Thymus (tissue), 11 donors: ENCODE results near the gene PPM1E. TPM values are rescaled to one million over a fixed set of nuclear protein-coding genes. Genes with fewer than 3 reads are reported as not detected.

Source experiments
- DNase-seq, 9 donors: peaks; one replicate each; pipeline ENCODE4 v3.0.0-alpha.2; 2013; ENCODE audit warnings: low spot score in 9 of 9, low read depth in 6 of 9, missing footprints in 1 of 9
- H3K27ac ChIP-seq, 2 donors: one replicate each; pipeline ENCODE4 v1.5.1; 2013; ENCODE audit warnings: control low read depth in 1 of 2, low read depth in 1 of 2, low read length in 1 of 2, mild to moderate bottlenecking in 1 of 2, moderate library complexity in 1 of 2
- H3K27me3 ChIP-seq, 2 donors: one replicate each; pipeline ENCODE4 v1.5.1; 2013; ENCODE audit warnings: low read length in 1 of 2; ENCODE audit not compliant: control insufficient read depth in 2 of 2, insufficient read depth in 1 of 2
- H3K36me3 ChIP-seq, 2 donors: one replicate each; pipeline ENCODE4 v1.5.1; 2013; ENCODE audit warnings: low read length in 1 of 2, mild to moderate bottlenecking in 1 of 2, moderate library complexity in 1 of 2; ENCODE audit not compliant: control insufficient read depth in 2 of 2, insufficient read depth in 2 of 2
- H3K4me1 ChIP-seq, 2 donors: one replicate each; pipeline ENCODE4 v1.5.1; 2013; ENCODE audit warnings: low read length in 2 of 2; ENCODE audit not compliant: control insufficient read depth in 2 of 2, insufficient read depth in 2 of 2
- H3K4me3 ChIP-seq, 2 donors: one replicate each; pipeline ENCODE4 v1.5.1; 2013; ENCODE audit warnings: low read length in 2 of 2, control low read depth in 1 of 2, mild to moderate bottlenecking in 1 of 2
- H3K9me3 ChIP-seq, 2 donors: one replicate each; pipeline ENCODE4 v1.5.1; 2013; ENCODE audit warnings: low read length in 1 of 2, mild to moderate bottlenecking in 1 of 2; ENCODE audit not compliant: control insufficient read depth in 2 of 2, insufficient read depth in 1 of 2
- WGBS: extraction: QIAGEN DNeasy Blood & Tissue Kit; methylation state at CpG from one replicate; pipeline ENCODE4 v1.1.7; 2013; 5-methylcytosine and 5-hydroxymethylcytosine counted together
- polyA plus RNA-seq: library from polyadenylated mRNA; stranded (reverse); fragments of 200-250 nt; gene quantifications from one replicate; pipeline ENCODE4 v1.2.3, GENCODE V29; 2013
- total RNA-seq: library from RNA; stranded (reverse); fragments of 120-200 nt; gene quantifications from one replicate; pipeline ENCODE4 v1.2.4, GENCODE V29; 2013
- donor health status: healthy.

Gene PPM1E
- total and polyA plus RNA-seq, 2 donors: 0.14 to 0.30 TPM

DNA sequence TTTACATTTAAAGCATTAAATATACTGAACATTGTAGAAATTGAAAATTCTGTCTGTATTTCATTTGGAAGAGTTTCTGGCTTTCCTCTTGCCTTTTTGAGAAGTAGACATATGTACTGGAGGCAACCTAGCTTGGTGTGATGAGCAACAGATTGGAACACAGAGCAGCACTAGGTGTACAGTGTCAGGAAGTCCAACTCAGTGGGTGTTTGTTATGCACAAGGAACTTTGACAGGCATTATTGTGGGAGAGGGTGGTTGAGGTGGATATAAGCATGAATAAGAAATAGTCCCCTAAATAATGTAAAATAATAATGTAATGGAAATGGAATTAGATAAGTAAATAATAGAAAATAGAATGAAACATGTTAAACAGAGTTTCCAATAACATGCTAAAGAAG lies 58.1 kb downstream of the PPM1E start:
- Histone ChIP-seq H3K4me3 (no peak overlapping the region), H3K4me1 (no peaks in the 10 kb centered on the region), H3K27ac (no peak overlapping the region), H3K9me3 (no peaks in the 10 kb centered on the region), H3K36me3 (no peaks in the 10 kb centered on the region), H3K27me3 (no peaks in the 10 kb centered on the region)
- no peak for DNase-seq

DNA sequence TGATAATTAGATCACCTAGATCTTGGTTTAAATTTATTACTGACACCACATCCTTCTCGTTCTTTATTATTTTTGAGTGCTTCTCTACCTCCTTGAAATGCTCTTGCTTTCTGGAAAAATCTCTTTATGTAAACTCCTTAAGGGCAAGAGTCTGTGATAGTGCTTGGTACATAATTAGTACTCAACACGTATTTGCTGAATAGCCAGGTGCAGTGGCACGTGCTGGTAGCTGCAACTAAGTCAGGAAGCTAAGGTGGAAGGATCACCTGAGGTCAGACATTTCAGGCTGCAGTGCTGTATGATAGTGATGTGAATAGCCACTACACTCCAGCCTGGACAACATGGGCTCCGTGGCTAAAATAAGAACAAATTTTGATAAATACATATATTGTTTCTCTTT lies 63.0 kb downstream of the PPM1E start:
- peaks cover 0 to 3% of the 10 kb centered on the region in 2 donors for H3K27me3 ChIP-seq
- WGBS: 91% methylated on average over 4 of the region's 4 CpGs
- no peaks in the 10 kb centered on the region for H3K9me3 ChIP-seq
- H3K27ac ChIP-seq: no peak overlapping the region
- H3K4me1 ChIP-seq: no peaks in the 10 kb centered on the region
- no peaks in the 10 kb centered on the region for H3K36me3 ChIP-seq
- no peak for DNase-seq
- no peak overlapping the region for H3K4me3 ChIP-seq

DNA sequence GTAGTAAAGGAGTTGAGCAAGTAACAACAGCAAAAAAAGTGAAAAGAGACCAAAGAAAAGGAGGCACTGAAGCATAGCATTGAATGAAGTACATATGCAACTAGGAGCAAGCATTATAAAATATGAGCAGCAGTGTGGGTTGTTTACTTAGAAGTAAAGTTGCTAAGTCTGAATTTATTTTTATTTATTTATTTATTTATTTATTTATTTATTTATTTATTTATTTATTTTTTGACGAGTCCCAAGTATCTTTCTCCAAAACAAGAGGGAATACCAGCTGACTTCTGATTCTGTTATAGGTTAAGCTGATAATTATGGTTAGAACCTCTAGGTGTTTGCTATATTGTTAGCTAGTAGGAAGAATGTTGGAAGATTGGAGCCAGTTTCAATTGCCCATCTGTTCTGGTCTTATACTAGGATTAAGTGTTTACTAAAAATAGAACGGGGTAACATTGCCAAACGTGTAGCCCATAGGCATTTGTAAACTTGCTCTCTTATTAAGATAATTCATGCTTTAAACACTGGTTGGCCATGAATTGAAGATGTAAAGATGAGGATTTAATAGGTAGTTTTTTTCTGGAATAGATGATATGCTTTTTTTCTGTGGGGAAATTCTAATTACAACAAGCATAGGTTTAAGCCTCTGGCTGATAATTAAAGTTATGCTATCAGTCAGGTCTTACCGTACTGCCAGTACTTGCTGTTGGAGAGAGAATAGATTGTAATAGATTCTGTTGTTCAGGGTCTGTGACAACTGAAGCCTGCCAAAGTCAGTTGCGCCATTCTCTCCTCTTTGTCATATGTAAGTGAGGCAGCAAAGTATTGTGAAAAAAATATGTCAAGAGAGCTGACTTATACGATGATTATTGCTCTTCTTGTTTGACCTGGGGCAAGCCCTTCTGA lies 66.7 kb downstream of the PPM1E start:
- H3K36me3 ChIP-seq: no peaks in the 10 kb centered on the region
- H3K4me3 ChIP-seq: no peak overlapping the region
- no peak overlapping the region for H3K27ac ChIP-seq
- DNase-seq: no peak
- 89% methylated on average over 6 of the region's 6 CpGs for WGBS
- no peaks in the 10 kb centered on the region for H3K9me3 ChIP-seq
- H3K4me1 ChIP-seq: no peaks in the 10 kb centered on the region
- peaks cover 0 to 3% of the 10 kb centered on the region in 2 donors for H3K27me3 ChIP-seq

DNA sequence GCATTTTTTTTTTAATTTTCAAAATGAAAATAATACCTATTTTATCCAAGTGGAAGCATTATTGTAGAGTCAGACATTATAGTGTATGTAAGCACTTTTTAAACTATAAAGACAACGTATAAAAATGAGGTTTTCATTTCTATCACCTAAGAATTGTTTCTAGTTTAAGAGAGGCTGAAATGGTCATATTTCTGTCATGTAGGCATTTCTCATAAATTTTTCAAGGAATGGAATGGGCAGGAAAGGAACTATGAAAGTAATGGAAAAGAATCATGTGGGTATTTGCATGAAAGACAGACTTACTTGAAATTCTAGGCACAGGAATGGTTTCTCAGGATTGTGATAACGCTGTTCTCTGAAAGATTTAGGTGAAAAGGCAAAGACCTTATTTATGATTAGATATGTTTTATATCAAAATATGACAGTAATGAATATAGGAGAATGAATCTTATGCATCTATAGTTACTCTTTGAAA lies 67.4 kb downstream of the PPM1E start:
- peaks cover 0 to 3% of the 10 kb centered on the region in 2 donors for H3K27me3 ChIP-seq
- H3K36me3 ChIP-seq: no peaks in the 10 kb centered on the region
- H3K9me3 ChIP-seq: no peaks in the 10 kb centered on the region
- no peaks in the 10 kb centered on the region for H3K4me1 ChIP-seq
- no peak overlapping the region for H3K27ac ChIP-seq
- no peak for DNase-seq
- H3K4me3 ChIP-seq: no peak overlapping the region
- WGBS: 94% methylated on average over 2 of the region's 2 CpGs

DNA sequence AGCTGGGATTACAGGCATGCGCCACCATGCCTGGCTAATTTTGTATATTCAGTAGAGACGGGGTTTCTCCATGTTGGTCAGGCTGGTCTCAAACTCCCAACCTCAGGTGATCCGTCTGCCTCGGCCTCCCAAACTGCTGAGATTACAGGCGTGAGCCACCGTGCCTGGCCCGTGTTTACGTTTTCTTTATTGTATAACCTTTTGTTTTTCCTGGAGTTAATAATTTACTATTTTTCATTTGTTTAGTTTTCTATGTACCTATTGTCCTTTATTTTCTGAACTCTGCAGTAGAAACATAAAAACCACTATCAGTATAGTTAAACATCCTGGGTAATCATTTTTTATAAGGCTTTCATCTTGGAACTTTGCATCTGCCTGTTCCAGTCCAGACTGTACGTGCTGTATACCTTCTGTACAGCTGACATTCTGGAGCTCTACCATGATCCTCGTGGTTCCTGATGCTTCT lies 73.6 kb downstream of the PPM1E start:
- no peak for DNase-seq
- no peaks in the 10 kb centered on the region for H3K9me3 ChIP-seq
- WGBS: 95% methylated on average over 10 of the region's 10 CpGs
- no peaks in the 10 kb centered on the region for H3K4me1 ChIP-seq
- H3K27me3 ChIP-seq: no peaks in the 10 kb centered on the region
- no peak overlapping the region for H3K27ac ChIP-seq
- no peak overlapping the region for H3K4me3 ChIP-seq
- no peaks in the 10 kb centered on the region for H3K36me3 ChIP-seq

DNA sequence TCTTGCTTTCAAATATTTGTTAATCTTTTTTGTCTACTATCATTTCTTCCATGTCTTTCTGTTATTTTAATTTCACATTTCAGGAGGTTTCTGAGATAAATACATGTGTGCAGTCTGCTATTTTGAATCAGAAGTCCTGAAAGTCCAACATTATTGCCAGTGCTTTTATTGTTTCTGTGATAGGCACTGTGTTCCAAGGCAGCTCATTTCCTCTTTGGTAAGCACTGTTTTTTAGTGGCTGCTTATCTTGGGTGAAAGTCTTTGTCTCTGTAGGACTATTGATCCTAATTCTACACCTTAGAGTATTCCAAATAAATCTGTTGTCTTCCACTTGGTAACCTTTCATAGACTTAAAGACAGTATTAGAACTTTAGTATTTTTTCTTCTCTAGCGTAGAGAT lies 76.1 kb downstream of the PPM1E start:
- Histone ChIP-seq H3K36me3 (no peaks in the 10 kb centered on the region), H3K27me3 (no peaks in the 10 kb centered on the region), H3K4me3 (no peak overlapping the region), H3K27ac (no peak overlapping the region), H3K9me3 (no peaks in the 10 kb centered on the region), H3K4me1 (no peaks in the 10 kb centered on the region)
- DNase-seq: no peak
- 95% methylated on average over 1 of the region's 1 CpG for WGBS

DNA sequence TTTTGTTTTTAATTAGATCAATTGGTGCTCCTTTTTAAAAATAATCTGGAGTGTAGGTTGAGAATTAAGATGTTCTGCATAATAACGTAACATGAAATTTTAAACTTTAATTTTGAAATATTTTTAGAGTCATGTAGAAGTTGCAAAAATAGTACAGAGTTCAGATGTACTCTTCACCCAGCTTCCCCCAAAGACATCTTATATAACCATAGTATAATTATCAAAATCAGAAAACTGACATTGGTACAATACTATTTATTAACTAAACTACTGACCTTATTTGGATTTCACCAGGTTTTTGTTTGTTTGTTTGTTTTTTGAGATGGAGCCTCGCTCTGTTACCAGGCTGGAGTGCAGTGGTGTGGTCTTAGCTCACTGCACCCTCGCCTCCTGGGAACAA lies 76.9 kb downstream of the PPM1E start:
- DNase-seq: no peak
- 94% methylated on average over 3 of the region's 3 CpGs for WGBS

DNA sequence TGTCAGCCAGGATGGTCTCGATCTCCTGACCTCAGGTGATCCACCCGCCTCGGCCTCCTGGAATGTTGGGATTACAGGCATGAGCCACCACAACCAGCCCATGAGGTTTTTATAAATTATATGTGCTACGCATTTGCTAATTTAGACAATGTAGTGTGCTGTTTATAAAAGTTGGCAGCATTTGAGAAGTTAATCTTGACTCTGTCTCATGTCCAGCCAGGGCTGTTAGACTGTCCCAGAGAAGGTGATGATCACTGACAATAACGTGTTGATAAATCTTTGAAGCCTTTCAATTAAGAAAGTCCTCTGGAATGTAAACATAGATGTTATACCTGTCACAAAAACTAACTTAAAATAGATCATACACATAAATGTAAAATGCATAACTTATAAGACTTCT lies 82.0 kb downstream of the PPM1E start:
- Histone ChIP-seq H3K9me3 (no peaks in the 10 kb centered on the region), H3K4me3 (no peak overlapping the region), H3K27me3 (no peaks in the 10 kb centered on the region), H3K36me3 (no peaks in the 10 kb centered on the region), H3K4me1 (no peaks in the 10 kb centered on the region), H3K27ac (no peak overlapping the region)
- WGBS: 97% methylated on average over 5 of the region's 5 CpGs
- DNase-seq: no peak

More for the DNA sequence above, 76.9 kb downstream of the PPM1E start:
- Histone ChIP-seq H3K4me3 (no peak overlapping the region), H3K9me3 (no peaks in the 10 kb centered on the region), H3K27me3 (no peaks in the 10 kb centered on the region), H3K4me1 (no peaks in the 10 kb centered on the region), H3K27ac (no peak overlapping the region), H3K36me3 (no peaks in the 10 kb centered on the region)

DNA sequence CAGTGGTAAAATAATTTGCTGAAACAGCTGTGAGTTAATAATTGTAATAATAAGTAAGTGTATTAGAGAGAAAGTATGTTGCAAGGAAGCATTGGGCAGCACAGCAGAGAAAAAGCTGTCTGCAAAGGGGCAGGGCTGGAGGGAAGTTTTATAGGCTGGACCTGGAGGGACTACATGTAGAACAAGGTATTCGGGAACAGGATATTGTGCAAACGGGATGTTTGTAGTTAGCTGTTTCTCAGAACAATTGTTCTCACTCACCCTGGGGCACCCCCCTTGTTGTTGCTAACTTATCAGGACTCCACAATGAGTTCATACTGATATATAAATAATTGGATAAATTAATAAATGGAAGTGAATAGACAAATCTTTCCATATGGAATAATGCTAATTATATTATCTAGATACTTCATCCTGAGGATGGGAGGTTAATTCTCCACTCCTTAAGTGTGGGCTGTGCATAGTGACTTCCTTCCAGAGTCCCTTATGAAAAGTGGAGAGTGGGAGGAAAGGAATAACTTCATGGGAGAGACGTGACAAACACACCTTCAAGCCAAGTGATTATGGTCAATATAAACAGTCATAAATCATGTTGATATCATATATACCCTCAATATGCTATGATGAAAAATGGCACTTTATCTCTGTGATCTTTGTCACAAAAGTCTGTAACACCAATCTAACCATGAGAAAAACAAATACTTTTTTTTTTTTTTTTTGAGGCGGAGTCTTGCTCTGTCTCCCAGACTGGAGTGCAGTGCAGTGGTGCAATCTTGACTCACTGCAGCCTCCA lies 85.4 kb downstream of the PPM1E start:
- Histone ChIP-seq H3K9me3 (no peaks in the 10 kb centered on the region), H3K27ac (no peak overlapping the region), H3K36me3 (no peaks in the 10 kb centered on the region), H3K4me1 (no peaks in the 10 kb centered on the region), H3K27me3 (no peaks in the 10 kb centered on the region), H3K4me3 (no peak overlapping the region)
- 78% methylated on average over 4 of the region's 4 CpGs for WGBS
- no peak for DNase-seq
